ENCODE results near the gene LINGO4.

The LINGO4 gene, protein sequence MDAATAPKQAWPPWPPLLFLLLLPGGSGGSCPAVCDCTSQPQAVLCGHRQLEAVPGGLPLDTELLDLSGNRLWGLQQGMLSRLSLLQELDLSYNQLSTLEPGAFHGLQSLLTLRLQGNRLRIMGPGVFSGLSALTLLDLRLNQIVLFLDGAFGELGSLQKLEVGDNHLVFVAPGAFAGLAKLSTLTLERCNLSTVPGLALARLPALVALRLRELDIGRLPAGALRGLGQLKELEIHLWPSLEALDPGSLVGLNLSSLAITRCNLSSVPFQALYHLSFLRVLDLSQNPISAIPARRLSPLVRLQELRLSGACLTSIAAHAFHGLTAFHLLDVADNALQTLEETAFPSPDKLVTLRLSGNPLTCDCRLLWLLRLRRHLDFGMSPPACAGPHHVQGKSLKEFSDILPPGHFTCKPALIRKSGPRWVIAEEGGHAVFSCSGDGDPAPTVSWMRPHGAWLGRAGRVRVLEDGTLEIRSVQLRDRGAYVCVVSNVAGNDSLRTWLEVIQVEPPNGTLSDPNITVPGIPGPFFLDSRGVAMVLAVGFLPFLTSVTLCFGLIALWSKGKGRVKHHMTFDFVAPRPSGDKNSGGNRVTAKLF

DNA sequence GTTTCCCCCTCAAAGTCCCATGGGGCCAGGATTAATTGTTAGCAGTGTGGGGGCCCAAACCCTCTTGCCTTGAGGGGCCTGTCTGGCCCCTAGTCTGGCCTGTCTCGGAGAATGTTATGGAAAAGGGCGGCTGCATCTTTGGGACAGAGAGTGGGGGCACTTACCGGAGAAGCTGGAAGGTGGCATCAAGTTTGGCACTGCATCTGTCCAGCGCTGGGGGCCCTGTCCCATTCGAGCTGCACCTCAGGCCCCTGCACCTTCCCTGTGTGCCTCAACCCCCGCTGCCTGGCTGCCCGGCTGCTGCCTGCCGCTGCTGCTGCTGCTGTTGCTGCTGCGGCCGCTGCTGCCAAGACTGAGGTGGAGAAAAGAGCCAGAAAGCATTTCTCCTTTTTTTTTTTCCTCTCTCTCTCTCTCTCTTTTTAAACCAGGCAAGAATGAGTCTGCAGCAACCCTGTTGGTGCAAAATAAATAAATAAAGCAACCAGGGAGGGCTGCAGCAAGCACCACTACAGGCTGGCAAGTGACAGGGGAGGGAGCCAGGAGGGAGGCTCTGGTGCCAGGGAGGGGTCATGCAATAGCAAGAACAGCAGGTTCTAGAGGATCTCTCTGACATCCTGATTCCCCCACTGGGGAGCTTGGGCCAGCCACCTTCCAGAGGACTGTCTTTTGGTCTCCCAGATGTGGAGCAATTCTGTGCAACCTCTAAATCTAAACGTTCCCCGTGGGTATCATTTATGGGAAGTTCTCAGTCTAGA is at the start of gene LINGO4:
Gene LINGO4 (minus strand): TSS at position 354 of the 755 bp plus-strand sequence. CDS start 2,715 bp downstream, outside the sequence.
- no peak for DNase-seq (ENCODE audit: low read depth)

DNA sequence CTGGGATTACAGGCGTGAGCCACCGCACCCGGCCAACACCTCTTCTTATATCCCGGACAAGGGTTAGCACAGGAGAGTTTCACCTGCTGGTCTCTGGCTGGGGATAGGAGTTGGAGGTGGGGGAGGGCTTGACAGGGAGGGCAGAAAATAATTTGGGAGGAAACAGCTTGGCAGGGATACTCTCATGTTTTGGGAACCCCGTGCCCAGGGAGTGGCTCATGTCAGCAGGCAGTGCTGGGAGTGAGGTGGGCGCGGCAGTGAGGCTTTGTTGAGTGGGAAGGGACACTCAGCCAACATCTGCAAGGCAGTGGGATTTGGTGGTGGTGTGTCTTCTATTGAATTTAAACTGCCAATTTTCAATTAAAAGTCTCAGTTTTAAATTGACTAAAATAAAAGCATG is 49.4 kb upstream of the LINGO4 start:
- DNase-seq (ENCODE audit: low read depth), result no peak

- DNase-seq (ENCODE audit: low read depth), result no peak
Observed at GRCh38 chr1:151853411-151853943, 48.3 kb upstream of the LINGO4 start, which contains the start of gene THEM5. Gene THEM5 (minus strand): TSS chr1:151853712. CDS start chr1:151853565, 147 bp downstream.

GRCh38 chr1:151852733-151853132 is 47.5 kb upstream of the LINGO4 start:
- DNase-seq (ENCODE audit: low read depth), result no peak

- no peak for DNase-seq (ENCODE audit: low read depth)
Observed at GRCh38 chr1:151851886-151852285, 46.7 kb upstream of the LINGO4 start.

DNA sequence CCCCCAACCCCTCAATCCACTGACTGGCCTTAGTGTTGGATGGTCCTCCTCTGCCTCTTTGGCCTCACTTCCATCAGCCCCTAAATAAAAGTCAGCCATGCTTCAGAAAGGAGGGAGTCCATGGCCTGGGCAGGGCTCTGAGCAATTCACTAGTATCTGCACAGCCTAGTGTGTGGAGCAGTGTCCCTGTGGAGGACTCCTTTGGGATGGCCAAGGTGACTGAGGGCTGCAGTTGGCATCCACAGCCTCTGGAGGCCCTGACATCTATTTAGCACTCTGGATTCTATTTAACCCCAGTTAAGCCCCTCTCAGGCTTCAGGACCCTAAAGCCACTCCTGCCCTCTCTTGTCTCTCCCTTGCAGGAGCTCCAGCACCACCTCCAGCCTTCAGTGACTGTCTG is 44.7 kb upstream of the LINGO4 start:
- no peak for DNase-seq (ENCODE audit: low read depth)

- no peak for DNase-seq (ENCODE audit: low read depth)
Observed at GRCh38 chr1:151849126-151849525, 43.9 kb upstream of the LINGO4 start.

- no peak for DNase-seq (ENCODE audit: low read depth)
Observed at GRCh38 chr1:151847867-151848596, 42.8 kb upstream of the LINGO4 start.

GRCh38 chr1:151846686-151847237 is 41.5 kb upstream of the LINGO4 start:
- DNase-seq (ENCODE audit: low read depth), result no peak

DNA sequence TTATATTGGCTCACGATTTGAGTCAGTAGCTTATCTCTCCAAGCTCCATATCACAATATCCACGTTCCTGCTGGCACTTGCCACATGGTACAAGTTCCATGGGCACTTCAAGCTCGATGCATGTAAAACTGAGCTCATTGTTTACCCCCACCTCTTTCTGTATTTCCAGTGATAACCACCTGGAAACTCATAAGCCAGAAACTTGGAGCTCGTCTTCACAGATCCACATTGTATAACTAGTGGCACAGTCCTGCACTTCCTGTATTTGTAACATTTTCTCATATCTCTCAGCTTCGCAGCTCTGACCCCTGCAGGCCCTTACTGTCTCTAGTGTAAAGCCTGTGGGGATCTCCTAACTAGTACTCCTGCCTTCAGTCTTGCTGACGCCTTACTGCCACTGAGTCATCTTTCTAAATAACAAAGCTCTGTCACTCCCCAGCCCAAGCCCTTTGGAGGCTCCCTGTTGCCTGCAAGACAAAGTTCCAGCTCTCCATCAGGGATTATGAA is 40.9 kb upstream of the LINGO4 start:
- no peak for DNase-seq (ENCODE audit: low read depth)

- DNase-seq (ENCODE audit: low read depth), result no peak
Observed at GRCh38 chr1:151843398-151843797, 38.2 kb upstream of the LINGO4 start.

DNA sequence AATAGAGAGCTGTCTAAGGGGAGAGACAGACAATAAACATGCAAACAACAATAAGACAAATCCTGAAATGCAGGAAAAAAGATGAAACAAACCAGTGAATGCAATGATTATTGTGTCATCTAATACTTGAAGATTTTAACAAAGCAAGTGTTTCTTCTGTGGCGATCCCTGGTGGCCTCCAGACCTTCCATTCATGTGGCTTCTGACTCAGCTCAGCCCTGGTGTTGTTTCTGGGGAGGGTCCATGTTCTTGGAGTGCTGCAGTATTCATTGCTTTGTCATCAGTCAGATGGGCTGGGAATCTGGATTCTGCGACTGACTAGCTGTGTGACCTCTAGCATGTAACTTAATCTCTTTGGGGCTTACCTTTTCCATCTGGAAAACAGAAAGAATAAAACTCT is 35.9 kb upstream of the LINGO4 start:
- DNase-seq (ENCODE audit: low read depth), result no peak

DNA sequence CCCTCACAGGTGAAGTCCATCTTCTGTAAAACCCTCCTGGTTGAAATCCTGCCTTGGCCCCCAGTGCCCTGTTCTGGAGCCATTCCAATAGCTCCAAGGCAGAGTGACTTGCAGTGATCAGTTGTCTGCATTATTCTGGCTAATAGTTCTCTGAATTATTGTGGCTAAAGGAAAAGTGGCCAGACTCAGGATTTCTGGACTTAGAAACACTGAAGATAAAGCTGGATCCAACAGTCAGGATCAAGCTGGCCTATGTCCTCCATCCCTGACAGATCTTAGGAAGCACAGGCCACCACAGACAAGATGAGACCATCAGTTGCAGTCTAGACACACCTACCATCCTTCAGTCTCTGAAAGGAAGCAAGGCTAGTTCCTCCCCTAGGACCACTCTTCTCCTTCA is 35.2 kb upstream of the LINGO4 start:
- DNase-seq (ENCODE audit: low read depth), result no peak

DNA sequence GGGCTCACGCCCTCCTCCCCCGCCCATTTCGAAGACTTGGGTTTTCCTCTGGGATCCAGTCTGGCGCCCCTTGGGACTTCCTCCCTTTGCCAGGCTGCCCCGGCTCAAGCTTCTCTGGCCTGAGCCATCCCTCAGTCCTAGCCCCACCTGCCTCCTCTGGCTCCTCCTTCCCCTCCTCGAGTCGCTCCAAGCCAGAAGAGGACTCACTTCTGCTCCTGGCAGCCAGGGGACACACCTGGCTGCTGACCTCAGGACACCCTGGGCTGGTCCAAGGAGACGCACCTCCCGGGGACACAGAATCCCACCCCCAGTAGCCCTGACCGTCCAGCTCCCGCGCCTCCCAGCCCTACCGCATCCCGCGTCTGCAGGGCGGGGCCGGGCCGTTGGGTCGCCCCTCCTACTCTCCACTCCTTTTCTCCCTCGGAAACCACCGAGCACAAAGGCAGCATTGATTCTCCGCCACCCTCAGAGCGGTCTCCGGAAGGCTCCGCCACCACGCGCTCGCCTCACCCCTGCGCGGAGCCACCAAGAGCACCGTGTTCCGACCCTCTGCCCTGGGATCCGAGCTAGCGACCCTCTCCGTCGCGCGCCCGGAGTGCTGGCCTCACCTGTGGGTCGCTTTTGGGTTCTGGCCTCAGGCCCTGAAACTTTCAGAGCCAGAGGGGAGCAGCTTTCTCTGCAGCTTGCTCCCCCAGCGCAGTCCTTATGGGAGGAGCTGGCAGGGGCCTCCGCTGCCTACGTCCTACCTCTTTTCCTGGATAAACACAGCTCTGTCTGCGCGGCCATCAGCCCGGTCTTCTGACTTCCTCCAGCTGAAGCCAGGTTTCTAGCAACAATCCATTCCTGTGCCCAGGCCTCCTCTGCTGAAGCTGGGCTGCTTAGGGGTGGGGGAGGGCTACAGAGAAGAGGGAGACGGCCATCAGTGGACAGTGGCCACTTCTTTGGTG is 34.5 kb upstream of the LINGO4 start, which contains the start of gene C2CD4D:
Gene C2CD4D (minus strand): TSS at position 364 of the 947 bp plus-strand sequence. CDS start 831 bp downstream, outside the sequence.
- DNase-seq (ENCODE audit: low read depth), result peak; percentile 45

GRCh38 chr1:151839082-151839412 is 33.8 kb upstream of the LINGO4 start:
- no peak for DNase-seq (ENCODE audit: low read depth)

DNA sequence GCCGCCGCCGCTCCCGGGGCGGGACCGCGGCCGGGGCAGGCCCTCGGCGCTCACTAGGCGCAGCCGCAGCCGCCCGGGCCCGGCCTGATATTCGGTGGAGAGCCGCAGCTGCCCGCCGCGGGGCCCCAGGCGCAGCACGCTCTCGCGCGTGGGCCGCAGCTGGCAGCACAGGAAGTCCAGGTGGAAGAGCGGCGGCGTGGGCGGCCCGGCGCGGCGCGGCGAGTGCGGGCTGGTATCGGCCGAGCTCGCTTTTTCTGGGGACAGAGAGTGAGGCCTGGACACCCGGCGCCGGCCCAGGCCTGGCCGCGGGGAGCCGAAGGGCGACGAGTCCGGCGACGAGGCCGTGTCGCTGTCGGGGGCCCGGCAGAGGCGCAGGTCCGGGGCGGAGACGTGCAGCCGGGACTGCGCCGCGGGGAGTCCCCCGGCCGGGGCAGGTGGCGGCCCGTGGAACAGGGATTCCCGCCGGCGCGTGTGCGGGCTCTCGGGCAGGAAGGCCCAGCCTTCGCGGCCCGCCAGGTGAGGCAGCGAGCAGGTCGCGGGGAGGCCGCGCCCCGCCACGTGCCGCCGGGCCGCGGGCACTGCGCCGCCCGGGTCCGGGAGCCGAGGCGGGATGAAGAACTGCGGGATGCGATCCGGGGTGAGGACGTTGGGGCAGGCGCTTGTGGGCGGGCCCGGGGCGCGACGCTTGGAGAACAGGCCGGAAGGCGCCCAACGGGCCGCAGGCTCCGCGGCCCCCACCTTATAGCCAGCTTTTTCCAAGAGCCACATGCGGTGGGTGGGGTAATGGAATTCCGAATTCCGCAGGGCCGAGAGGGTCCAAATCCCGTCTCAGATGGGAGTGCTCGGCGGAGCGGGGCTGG is 33.2 kb upstream of the LINGO4 start:
- DNase-seq (ENCODE audit: low read depth), result peak; percentile 28

DNA sequence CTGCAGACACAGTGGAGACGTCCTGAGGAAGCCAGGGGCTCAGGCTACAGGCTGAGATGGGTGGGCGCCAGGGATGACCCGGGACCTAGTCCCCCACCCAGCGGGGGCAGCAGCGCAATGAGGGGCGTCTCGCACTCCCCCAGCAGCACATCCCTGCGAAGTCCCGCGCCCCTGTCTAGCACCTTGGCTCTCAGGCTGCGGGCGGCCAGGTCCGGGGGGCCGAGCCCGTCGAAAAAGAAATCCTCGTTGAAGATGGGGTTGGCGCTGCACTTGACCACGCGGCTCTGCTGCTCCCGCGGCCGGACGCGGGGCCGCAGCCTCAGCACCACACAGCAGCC is 32.6 kb upstream of the LINGO4 start:
- no peak for DNase-seq (ENCODE audit: low read depth)

DNA sequence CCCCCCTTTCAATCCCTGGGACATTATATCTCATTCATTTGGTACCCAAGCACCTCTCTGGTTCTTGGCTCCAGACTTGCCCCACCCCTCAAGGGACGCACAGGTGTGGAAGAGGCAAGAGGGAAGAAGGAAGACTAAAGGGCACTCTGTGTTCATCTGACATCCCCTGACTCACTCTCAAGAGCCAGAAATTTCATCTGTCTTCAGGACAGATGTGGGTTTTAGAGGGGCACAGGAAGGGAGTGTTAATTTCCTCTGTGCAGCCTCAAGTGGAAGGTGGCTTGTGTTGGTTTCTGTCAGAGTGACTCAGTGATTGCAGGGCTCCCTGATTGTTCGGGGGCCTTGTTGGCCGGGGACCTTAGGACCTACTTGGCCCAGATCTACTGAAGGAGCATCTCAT is 32.0 kb upstream of the LINGO4 start:
- no peak for DNase-seq (ENCODE audit: low read depth)

- DNase-seq (ENCODE audit: low read depth), result no peak
Observed at GRCh38 chr1:151835596-151835995, 30.4 kb upstream of the LINGO4 start.

Data from stimulated activated CD8-positive, alpha-beta memory T cell treated with anti-CD3 and anti-CD28 coated beads, Interleukin-12 subunit alpha, Interleukin-12 subunit beta, amount 100 ng/mL, for 4 hours (primary cell).